ENCODE measurements around the gene WDR44.
"Not testable (repeated sequence)": the region's sequence is repeated elsewhere in the genome, so short reads cannot be mapped to it uniquely, and the experiment has no call there.

Gene WDR44

DNA sequence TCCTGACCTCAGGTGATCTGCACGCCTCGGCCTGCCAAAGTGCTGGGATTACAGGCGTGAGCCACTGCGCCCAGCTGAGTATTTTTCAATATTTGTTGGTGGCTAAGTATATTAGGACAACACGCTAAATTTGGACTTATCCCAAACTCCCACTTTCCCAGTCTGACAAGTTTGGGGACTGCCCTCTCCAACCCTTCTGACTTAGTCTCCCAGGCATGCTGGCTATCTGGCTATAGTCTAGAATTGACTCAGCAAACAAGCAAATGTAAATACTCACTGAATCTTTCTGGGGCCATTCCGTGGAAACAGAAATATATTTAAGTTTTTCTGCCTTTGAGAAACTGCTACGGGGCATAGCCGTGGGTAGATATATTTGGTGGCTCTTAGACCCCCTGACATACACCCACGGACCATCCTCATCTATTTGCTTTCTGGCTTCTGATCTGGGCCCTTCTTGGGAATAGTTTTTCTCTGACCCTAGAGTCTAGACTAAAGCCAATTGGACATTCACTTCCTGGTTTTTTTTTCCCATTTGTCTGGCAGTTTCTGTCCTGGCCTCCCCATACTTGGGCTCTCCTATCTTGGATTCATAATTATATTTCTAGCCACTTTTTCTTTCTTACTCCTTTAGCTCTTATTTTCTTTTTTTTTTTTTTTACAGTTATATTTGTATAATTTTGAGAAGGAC lies 138.5 kb downstream of the WDR44 start:
- DNase-seq, result no peak

DNA sequence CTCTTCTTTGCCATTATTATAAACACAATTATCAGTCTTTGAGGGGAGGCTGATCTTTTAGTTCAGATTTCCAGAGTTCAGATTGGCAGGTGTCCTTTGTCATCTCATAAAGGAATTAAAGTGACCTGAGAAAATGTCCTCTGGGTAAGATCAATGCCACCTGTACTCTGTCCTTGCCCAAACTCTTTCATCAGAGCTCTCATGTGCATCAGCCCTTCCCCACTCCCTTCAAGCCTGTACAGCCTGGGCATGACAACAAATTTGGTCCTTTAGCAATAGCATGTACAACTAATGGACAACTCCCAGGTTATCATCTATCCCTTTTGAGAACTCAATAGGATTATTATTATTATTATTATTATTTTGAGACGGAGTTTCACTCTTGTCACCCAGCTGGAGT lies 140.8 kb downstream of the WDR44 start:
- not testable (repeated sequence) for DNase-seq

DNA sequence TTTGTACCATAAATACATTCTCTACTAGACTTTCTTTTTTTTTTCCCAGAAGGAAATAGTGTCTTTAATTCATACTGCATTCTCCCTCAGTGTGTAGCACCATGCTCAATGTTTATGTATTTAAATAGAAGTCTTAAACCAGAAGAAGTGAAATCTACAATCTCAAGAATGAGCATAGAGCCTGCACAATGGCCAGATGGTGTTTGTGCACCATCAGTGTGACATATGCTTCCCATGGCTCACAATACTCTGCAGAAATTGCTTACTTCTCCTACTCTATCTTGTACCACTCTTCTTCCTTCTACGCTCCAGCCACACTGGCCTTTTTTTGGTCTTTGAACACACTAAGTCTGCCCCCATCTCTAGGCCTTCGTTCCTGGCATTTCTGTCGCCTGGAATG lies 147.1 kb downstream of the WDR44 start:
- DNase-seq, result no peak

DNA sequence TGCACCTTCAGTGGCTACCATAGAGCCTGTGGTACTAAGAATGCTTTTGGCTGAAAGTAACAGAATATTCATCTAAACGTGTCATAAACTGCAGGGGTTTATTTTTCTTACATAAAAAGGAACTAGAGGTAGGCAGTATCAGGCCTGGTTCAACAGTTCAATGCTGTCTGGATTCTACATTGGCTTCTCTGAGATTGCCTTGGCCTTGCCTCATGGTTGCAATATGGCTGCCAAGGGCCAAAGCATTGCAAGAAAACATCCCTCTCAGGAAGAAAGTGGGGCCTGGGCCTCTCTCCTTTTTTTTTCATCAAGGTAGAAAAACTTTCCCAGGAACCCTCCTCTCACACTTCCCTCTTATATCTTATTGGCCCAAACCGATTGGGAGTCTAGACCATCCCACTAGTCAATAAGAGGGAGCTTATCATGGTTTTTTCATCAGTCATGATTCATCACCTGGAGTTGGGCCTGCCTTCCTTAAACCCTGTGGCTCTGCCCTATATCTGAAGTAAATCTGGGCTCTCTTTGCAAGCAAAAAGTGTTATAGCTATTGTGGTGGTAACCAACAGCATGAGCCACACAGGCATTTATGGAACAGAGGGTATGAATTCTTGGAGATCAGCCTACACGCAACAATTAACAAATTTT lies 147.9 kb downstream of the WDR44 start:
- no peak for DNase-seq

DNA sequence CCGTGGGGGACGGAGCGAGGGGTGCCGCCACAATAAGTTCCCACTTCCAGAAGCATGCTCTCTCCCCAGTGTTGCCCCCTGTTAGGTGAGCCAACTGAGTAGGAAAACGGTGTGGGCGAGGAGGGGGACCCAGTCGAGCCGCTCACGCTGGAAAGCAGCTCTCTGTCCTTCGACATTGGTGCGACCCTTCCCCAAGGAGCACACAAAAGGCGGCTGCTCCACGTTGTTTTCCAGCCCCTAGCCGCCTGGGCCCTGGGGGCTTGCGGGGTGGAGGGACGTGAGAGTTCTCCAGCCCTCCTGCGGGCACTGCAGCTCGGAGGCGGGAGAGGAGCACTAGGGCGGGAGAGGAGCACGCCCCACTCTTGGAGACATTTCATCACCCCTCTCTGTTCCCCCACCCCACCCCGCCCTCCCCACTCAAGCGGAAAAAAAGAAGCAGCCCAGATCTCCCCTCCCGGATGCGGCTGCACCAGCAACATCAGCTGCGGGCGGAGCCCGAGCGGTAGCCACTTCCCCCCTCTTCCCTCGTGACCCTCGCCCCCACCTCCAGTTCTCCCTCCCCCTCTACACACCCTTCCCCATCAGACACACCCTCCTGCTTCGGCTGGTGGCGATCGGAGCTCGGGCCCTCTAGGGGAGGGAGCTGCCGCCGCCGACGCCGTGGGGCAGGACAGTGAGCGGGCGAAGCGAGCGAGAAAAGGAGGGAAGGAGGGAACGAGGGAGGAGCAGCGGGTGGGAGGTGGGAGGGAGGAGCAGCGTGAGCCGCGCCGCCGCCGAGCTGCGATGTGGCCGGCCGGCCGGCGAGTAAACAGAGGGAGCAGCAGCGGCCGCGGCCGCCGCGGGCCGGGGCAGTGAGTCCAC lies 149.4 kb downstream of the WDR44 start, which contains the start of gene DOCK11:
DOCK11 (plus strand) TSS at position 755 of the 861 bp plus-strand sequence. CDS start 157 bp downstream, outside the sequence.
- no peak for DNase-seq

DNA sequence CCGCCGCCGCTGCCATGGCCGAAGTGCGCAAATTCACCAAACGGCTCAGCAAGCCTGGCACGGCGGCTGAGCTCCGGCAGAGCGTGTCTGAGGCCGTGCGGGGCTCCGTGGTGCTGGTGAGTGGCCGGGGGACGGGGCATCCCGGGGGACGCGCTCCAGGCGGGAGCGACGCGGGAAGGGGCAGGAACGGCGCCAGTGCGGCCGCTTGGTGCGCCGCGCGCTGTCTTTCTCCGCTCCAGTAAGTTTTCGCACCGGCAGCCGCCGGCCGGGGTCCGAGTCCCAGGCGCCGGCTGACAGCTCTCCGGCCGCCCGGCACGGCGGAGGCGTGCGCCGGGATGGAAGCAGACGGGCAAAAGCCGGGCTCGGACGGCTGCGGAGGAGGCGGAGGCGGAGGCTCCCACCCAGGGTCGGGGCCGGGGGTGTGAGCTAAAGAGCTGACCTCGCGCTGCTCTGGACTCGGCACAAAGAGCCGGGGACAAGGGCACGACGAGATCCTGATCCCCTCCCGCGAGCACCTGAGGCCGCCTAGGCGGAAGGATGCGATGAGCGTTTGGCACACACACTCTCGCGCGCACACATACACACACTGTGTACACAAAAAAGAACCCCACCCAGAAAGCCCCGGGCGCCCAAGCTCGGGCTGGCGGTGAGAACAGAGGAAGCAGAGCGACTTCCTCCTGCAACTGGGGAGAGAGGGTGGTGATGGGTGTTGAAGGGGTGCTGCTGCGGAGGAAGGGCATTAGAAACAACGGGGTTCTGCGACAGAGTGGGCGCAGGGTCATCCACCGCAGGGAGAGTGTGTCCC lies 150.3 kb downstream of the WDR44 start:
- DNase-seq, result no peak

DNA sequence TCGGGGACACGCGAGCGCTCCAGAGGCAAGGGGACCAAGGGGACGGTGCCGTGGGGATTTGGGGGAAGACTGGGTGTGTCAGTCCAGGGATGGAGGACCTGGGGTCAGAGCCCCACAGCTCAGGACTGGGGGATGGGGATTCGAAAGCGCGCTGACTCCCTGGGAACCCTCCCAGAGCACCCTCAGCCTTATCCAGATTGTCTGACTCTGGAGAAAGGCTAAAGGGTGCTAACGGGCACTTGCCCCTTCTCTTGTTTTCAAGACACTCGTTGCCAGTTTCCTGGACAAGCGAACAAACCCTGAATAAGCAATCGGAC lies 150.8 kb downstream of the WDR44 start:
- no peak for DNase-seq

DNA sequence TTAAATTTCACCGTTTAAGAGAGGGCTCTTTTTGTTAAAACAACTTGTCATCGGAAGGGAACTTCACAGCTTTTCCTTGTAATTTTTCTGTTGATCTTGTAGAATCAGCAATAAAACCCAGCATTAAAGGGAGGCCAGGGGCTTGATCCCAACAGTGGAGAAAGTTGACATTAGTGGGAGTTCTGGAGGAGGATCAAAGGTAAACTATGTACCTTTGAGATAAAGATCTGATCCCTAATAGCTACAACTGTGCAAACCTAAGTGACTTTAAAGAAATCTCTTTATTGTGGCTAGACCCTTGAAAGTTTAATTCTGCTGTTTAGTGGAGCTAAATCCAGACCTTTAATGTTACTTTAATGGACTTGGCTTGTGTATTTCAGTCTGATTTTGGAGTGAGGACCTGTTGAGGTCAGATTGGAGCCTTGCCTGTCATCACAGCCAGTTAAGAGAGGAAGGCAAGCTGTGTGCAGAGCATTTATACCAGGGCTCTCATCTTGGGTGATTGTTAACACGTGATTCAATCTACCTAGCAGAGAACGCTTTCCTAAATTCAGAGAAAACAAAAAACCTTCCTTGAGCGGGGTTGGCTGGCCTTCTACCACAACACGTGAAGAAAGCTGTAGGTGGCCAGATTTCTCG lies 151.4 kb downstream of the WDR44 start:
- no peak for DNase-seq

DNA sequence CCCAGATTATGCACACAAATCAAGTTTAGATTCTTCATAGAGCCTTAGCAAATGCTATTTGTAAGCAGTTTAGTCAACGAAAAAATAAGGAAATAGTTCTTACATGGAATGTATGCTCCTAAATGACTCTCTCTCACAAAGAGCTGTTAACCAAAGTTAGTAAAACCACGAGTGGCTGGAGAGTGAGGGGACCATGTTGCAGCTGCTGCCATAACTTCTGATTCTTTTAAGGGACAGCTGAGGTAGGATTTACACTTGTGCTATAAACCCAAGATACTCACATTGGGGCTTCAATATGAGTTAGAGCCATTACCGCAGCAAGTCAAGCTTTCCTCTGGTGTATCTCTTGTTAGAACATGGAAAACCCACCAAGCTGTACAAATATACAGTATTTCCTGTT lies 152.4 kb downstream of the WDR44 start:
- no peak for DNase-seq

DNA sequence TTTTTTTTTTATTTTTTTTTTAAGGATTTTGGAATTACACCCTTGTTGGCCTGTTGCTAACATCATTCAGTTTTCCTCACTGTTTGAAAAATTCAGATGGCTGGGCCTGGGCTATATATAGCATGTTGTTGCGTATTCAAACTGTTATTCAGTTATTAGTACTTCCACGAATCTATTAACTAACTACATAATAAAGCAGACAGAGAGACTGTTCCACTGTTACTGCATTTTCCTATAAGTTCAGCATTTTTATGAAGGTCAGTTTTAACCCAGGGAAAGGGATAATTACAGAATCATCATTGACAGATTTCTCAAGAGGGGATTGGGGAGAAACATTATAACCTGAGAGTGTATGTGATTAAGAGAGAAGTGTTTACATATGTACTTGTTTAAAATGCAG lies 152.8 kb downstream of the WDR44 start:
- DNase-seq, result no peak

DNA sequence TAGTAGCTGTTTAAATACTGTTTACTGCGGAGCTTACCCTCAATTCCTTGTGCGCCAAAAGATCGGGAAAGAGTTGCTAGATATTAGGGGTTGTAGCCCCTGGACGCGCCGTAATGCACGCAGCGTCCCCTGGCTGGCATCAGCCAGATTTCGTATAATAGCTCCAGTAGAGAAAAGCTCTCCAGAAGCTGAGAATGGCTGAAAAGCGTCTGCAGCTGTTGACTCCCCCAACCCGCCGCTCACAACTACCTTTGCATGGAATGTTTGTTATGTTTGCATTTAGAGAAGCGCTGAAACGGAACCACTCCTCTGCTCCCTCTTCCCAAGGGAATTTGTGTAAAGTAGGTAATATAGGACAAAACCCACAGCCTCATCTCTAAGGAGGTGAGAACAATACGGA lies 153.4 kb downstream of the WDR44 start:
- DNase-seq, result no peak
